HepG2 (cell line): ENCODE results near the gene HMCN2. TPM values are rescaled to one million over a fixed set of nuclear protein-coding genes. Genes with fewer than 3 reads are reported as not detected.
A peak's percentile ranks its signal among the peaks of the same experiment; 100 is the strongest.

Experiments
- ATF1 ChIP-seq: IDR thresholded peaks from 2 replicates; pipeline ENCODE4 v1.6.1; 2016; ENCODE audit warnings: mild to moderate bottlenecking, control low read depth
- ATRX ChIP-seq: sonication (generic); formaldehyde crosslinking; IDR thresholded peaks from 2 replicates; pipeline ENCODE4 v1.4.0; 2020; ENCODE audit warnings: missing genetic modification reagents, borderline replicate concordance
- JUN ChIP-seq: sonication (generic); formaldehyde crosslinking; IDR thresholded peaks from 2 replicates; pipeline ENCODE4 v1.4.0; 2020; ENCODE audit warnings: mild to moderate bottlenecking, missing genetic modification reagents
- MXI1 ChIP-seq: IDR thresholded peaks from 3 replicates; pipeline ENCODE4 v1.6.1; 2012; ENCODE audit warnings: low read depth, low read length, inconsistent platforms, borderline replicate concordance
- NCOA5 ChIP-seq: sonication (generic); formaldehyde crosslinking; IDR thresholded peaks from 2 replicates; pipeline ENCODE4 v1.4.0; 2020; ENCODE audit warnings: missing genetic modification reagents
- NONO ChIP-seq, 2 experiments: fragments of 450-650 bp in 1 of 2; sonication (generic) in 1 of 2; formaldehyde crosslinking in 1 of 2; IDR thresholded peaks in 1 of 2; conservative IDR thresholded peaks in 1 of 2; 2 replicates each; pipeline versions ENCODE4 v1.6.1 to v1.8.0; 2017 to 2022; ENCODE audit warnings: mild to moderate bottlenecking in 1 of 2, missing genetic modification reagents in 1 of 2, moderate library complexity in 1 of 2
- NR2F1 ChIP-seq, 2 experiments: fragments of 450-650 bp in 1 of 2; formaldehyde crosslinking in 1 of 2; IDR thresholded peaks; 2 replicates each; pipeline versions ENCODE4 v1.5.0 to v1.6.1; 2016 to 2020; ENCODE audit warnings: mild to moderate bottlenecking in 1 of 2, missing compliant biosample characterization in 1 of 2, missing genetic modification reagents in 1 of 2, moderate library complexity in 1 of 2
- NR3C1 ChIP-seq: sonication (generic); formaldehyde crosslinking; IDR thresholded peaks from 2 replicates; pipeline ENCODE4 v1.4.0; 2020; ENCODE audit warnings: missing genetic modification reagents
- RNF2 ChIP-seq: fragments of 450-650 bp; conservative IDR thresholded peaks from 2 replicates; pipeline ENCODE4 v1.6.1; 2016; ENCODE audit warnings: low read depth
- TAF1 ChIP-seq: sonication (generic); formaldehyde crosslinking; IDR thresholded peaks from 2 replicates; pipeline ENCODE4 v1.4.0; 2020; ENCODE audit warnings: missing genetic modification reagents
- TEAD2 ChIP-seq: sonication (generic); formaldehyde crosslinking; IDR thresholded peaks from 2 replicates; pipeline ENCODE4 v1.9.0; 2021; ENCODE audit warnings: missing genetic modification reagents
- TEAD3 ChIP-seq: optimal IDR thresholded peaks from 2 replicates; pipeline ENCODE3; 2016; ENCODE audit warnings: borderline replicate concordance
- ZFYVE20 ChIP-seq: sonication (generic); formaldehyde crosslinking; IDR thresholded peaks from 2 replicates; pipeline ENCODE4 v1.8.0; 2023; ENCODE audit warnings: low read depth, mild to moderate bottlenecking, moderate library complexity, missing genetic modification reagents, borderline replicate concordance
- ZMYM3 ChIP-seq: sonication (generic); formaldehyde crosslinking; IDR thresholded peaks from 2 replicates; pipeline ENCODE4 v1.5.1; 2020; ENCODE audit warnings: mild to moderate bottlenecking, missing genetic modification reagents
- ZNF124 ChIP-seq: sonication (generic); formaldehyde crosslinking; IDR thresholded peaks from 2 replicates; pipeline ENCODE4 v1.4.0; 2020; ENCODE audit warnings: missing genetic modification reagents
- ZNF230 ChIP-seq: sonication (generic); formaldehyde crosslinking; IDR thresholded peaks from 2 replicates; pipeline ENCODE4 v1.4.0; 2020; ENCODE audit warnings: mild to moderate bottlenecking, missing genetic modification reagents
- ZNF331 ChIP-seq: sonication (generic); formaldehyde crosslinking; IDR thresholded peaks from 2 replicates; pipeline ENCODE4 v1.4.0; 2020; ENCODE audit warnings: missing genetic modification reagents
- ZNF496 ChIP-seq: sonication (generic); formaldehyde crosslinking; IDR thresholded peaks from 2 replicates; pipeline ENCODE4 v1.8.1; 2023; ENCODE audit warnings: mild to moderate bottlenecking, moderate library complexity, missing genetic modification reagents; ENCODE audit not compliant: insufficient replicate concordance
- ZNF660 ChIP-seq: sonication (generic); formaldehyde crosslinking; IDR thresholded peaks from 2 replicates; pipeline ENCODE4 v1.5.1; 2020; ENCODE audit warnings: mild to moderate bottlenecking, low read depth, missing genetic modification reagents, borderline replicate concordance
- polyA plus RNA-seq, 8 experiments: library from polyadenylated mRNA; depleted of rRNA in 3 of 8; stranded (reverse) in 7 of 8; unstranded in 1 of 8; fragments of >200 nt; fragmentation: Illumina TruSeq in 4 of 8; extraction: Trizol in 4 of 8; gene quantifications; 2 replicates each; pipeline versions ENCODE4 v1.2.1 to v1.2.3, GENCODE V29; 2011 to 2016; ENCODE audit warnings: low read depth in 4 of 8, missing spikeins in 1 of 8, mixed read lengths in 1 of 8; ENCODE audit not compliant: insufficient read depth in 1 of 8
- total RNA-seq, 5 experiments: library from RNA; depleted of rRNA; stranded (reverse); fragments of >200 nt; fragmentation: Illumina TruSeq; extraction: Trizol; gene quantifications; 2 replicates each; pipeline ENCODE4 v1.2.3, GENCODE V29; 2016; ENCODE audit warnings: low read depth in 1 of 5
- TF ChIP-seq, protein P1 (sequence below): sonication (generic); formaldehyde crosslinking; IDR thresholded peaks from 2 replicates; pipeline ENCODE4 v1.4.0; 2020; ENCODE audit warnings: mild to moderate bottlenecking, missing genetic modification reagents
- TF ChIP-seq, protein P2 (sequence below): sonication (generic); formaldehyde crosslinking; IDR thresholded peaks from 2 replicates; pipeline ENCODE4 v1.8.1; 2022; ENCODE audit warnings: low read depth, mild to moderate bottlenecking, missing genetic modification reagents
- TF ChIP-seq, protein P3 (sequence below): IDR thresholded peaks from 2 replicates; pipeline ENCODE4 v1.6.1; 2016
- TF ChIP-seq, protein P4 (sequence below): sonication (generic); formaldehyde crosslinking; IDR thresholded peaks from 2 replicates; pipeline ENCODE4 v1.8.0; 2022; ENCODE audit warnings: missing genetic modification reagents, low read depth, mild to moderate bottlenecking, borderline replicate concordance
- TF ChIP-seq, protein P5 (sequence below): sonication (generic); formaldehyde crosslinking; IDR thresholded peaks from 2 replicates; pipeline ENCODE4 v1.8.0; 2022; ENCODE audit warnings: mild to moderate bottlenecking, missing genetic modification reagents, moderate library complexity

The HMCN2 gene
- total and polyA plus RNA-seq, 2 of the 13 experiments (the other 11 are each of a cell fraction or from before 2014, with no cell fraction given): 0.09 TPM; not detected in 1

DNA sequence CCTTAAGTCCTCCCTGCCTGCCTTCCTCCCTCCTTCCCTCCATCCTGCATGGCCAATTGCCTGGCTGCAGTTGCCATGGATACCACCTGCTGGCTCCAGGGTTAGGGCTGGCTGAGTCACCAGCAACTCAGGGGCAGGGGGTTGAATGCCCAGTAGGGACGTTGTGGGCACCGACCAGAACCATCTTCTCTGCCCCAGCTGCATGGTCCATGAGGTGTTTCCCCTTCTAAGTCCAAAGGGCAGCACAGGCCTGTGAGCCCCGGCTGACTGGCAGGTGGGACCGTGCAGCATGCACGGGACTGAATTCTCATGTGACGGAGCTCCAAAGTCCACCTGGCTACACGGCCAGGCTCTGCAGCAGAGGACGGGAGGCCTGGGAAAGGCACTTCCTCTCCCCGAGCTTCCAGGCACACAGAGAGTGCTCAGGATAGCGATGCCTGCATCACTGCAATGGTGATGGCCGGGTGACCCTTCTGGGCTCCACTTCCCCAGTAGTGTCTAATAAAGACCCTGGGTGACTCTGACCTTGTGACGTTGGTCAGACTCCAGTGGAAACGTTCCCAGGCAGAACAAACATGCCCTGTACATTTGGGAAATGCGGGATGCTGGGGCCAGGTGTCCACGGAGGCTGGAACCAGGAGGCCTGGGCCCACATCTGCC, 184.9 kb downstream of the HMCN2 start (continued):
- TF ChIP-seq TEAD2 (CRISPR knock-in tag) (peak; percentile 86; the same call in 1 of the 2 replicates), JUN (CRISPR knock-in tag) (no peak; the same call in 1 of the 2 replicates), MXI1 (peak; percentile 53; the same call in 1 of the 3 replicates), ATF1 (no peak), ZNF496 (no peak), NR3C1 (CRISPR knock-in tag) (no peak), ZNF124 (peak; percentile 98), NONO (IDR thresholded peaks at IDR 0.05) (no peak), NONO (CRISPR knock-in tag; conservative IDR thresholded peaks at IDR 0.05) (peak; percentile 82), ZNF230 (CRISPR knock-in tag) (peak; percentile 90; the same call in 1 of the 2 replicates), NR2F1 (CRISPR knock-in tag; IDR thresholded peaks at IDR 0.05) (0 out of 4 replicates have a peak, but pooled peaks of 1 of the 2 experiments have one; percentile 38), TAF1 (CRISPR knock-in tag) (peak; percentile 52), ZMYM3 (CRISPR knock-in tag) (peak; percentile 63; the same call in 1 of the 2 replicates), ZNF660 (CRISPR knock-in tag) (no peak), RNF2 (peak; percentile 89), ZFYVE20 (CRISPR knock-in tag) (0 out of 2 replicates have a peak, but pooled peaks have one; percentile 69), ATRX (CRISPR knock-in tag) (no peak), NCOA5 (CRISPR knock-in tag) (no peak), ZNF331 (CRISPR knock-in tag) (peak; percentile 98), TEAD3 (CRISPR knock-in tag) (peak; percentile 88)
- TF ChIP-seq, protein P1, sequence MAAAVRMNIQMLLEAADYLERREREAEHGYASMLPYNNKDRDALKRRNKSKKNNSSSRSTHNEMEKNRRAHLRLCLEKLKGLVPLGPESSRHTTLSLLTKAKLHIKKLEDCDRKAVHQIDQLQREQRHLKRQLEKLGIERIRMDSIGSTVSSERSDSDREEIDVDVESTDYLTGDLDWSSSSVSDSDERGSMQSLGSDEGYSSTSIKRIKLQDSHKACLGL (CRISPR knock-in tag): peak; percentile 89
- TF ChIP-seq, protein P2, sequence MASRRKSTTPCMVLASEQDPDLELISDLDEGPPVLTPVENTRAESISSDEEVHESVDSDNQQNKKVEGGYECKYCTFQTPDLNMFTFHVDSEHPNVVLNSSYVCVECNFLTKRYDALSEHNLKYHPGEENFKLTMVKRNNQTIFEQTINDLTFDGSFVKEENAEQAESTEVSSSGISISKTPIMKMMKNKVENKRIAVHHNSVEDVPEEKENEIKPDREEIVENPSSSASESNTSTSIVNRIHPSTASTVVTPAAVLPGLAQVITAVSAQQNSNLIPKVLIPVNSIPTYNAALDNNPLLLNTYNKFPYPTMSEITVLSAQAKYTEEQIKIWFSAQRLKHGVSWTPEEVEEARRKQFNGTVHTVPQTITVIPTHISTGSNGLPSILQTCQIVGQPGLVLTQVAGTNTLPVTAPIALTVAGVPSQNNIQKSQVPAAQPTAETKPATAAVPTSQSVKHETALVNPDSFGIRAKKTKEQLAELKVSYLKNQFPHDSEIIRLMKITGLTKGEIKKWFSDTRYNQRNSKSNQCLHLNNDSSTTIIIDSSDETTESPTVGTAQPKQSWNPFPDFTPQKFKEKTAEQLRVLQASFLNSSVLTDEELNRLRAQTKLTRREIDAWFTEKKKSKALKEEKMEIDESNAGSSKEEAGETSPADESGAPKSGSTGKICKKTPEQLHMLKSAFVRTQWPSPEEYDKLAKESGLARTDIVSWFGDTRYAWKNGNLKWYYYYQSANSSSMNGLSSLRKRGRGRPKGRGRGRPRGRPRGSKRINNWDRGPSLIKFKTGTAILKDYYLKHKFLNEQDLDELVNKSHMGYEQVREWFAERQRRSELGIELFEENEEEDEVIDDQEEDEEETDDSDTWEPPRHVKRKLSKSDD (CRISPR knock-in tag): 0 out of 2 replicates have a peak, but pooled peaks have one; percentile 55
- TF ChIP-seq, protein P3, sequence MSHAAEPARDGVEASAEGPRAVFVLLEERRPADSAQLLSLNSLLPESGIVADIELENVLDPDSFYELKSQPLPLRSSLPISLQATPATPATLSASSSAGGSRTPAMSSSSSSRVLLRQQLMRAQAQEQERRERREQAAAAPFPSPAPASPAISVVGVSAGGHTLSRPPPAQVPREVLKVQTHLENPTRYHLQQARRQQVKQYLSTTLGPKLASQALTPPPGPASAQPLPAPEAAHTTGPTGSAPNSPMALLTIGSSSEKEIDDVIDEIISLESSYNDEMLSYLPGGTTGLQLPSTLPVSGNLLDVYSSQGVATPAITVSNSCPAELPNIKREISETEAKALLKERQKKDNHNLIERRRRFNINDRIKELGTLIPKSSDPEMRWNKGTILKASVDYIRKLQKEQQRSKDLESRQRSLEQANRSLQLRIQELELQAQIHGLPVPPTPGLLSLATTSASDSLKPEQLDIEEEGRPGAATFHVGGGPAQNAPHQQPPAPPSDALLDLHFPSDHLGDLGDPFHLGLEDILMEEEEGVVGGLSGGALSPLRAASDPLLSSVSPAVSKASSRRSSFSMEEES (CRISPR knock-in tag): peak; percentile 100
- TF ChIP-seq, protein P4, sequence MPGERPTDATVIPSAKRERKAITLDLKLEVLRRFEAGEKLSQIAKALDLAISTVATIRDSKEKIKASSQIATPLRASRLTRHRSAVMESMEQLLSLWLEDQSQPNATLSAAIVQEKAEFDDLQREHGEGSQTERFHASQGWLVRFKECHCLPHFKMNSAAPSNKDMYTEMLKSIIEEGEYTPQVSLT (CRISPR knock-in tag): no peak
- TF ChIP-seq, protein P5, sequence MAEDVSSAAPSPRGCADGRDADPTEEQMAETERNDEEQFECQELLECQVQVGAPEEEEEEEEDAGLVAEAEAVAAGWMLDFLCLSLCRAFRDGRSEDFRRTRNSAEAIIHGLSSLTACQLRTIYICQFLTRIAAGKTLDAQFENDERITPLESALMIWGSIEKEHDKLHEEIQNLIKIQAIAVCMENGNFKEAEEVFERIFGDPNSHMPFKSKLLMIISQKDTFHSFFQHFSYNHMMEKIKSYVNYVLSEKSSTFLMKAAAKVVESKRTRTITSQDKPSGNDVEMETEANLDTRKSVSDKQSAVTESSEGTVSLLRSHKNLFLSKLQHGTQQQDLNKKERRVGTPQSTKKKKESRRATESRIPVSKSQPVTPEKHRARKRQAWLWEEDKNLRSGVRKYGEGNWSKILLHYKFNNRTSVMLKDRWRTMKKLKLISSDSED (CRISPR knock-in tag): no peak
